ACHN (cell line): ENCODE data around the gene KMT2E.
A peak's percentile ranks its signal among the peaks of the same experiment; 100 is the strongest.
"Not testable (repeated sequence)": the region's sequence is repeated elsewhere in the genome, so short reads cannot be mapped to it uniquely, and the experiment has no call there.

Experiments
- DNase-seq: peaks from one replicate; pipeline ENCODE4 v3.0.0-alpha.2; 2015
- in situ Hi-C: cut with HindIII; loops from 2 replicates; pipeline ENCODE4 v1.10.0; 2017; ENCODE audit warnings: low sequenced_read_pairs, low pct_ligation_motif_present, low pct_unique_long_range_greater_than_20kb

Gene KMT2E

DNA sequence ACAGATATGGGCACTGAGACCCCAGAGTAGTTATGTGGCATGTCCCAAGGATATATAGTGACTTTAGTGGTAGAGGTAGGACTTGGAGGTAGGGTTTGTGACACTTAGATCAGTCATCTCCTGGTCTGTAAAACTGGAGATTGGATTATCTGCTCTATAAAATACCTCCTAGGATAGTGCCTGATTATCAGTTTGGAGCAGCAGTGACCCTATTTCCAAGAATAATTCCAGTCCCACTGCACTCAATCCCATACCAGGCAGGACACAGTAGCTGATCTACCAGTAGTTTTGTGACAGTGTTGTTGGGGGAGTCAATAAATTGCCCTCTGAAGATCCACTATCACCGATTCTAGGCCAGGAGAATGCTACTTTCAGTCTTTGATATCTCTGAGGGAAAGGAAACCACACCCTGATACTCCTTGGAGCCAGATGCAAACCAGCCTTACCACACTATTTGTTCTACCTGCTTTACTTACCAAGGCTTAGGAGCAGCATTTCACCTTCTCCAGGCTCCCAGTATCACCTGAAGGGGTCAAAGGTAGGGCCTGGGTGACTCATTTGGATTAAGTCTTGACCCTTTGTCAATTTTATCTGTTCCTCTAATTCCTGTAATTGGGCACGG, 30.6 kb downstream of the KMT2E start:
- in situ Hi-C loops, result no loop called here
- DNase-seq, result no peak

DNA sequence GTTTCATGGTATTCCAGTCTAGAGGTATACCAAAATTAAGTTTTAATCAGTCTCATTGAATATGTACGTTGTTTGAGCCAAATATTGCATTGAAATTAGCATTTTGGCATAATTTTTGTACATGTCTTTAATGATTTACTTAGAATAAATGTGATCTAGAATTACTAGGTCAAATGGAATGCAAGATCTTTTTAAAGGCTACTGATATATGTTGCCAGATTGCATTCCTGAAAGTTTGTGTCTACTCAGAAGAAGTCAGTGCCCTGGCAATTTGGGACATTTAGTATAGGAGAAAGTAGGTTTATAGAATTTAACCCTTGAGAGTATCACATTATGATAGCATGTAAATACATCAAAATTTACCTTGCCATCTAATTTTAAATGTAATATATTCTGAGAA, 32.4 kb downstream of the KMT2E start:
- peak; percentile 87 for DNase-seq
- in situ Hi-C loops, result no loop called here

DNA sequence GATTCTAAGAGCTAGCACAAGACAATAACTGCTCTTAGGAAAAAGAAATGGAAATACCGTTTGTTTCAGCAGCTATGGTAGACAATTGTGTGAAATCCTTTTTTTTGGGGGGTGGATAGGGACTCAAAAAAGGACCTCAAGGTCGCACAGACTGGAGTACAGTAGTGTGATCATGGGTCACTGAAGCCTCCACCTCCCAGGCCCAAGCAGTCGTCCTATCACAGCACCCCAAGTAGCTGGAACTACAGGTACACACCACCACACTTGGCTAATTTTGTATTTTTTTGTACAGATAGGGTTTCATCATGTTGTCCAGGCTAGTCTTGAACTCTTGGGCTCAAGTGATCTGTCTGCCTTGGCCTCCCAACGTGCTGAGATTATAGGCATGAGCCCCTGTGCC, 33.9 kb downstream of the KMT2E start:
- in situ Hi-C loops, result no loop called here
- no peak for DNase-seq

DNA sequence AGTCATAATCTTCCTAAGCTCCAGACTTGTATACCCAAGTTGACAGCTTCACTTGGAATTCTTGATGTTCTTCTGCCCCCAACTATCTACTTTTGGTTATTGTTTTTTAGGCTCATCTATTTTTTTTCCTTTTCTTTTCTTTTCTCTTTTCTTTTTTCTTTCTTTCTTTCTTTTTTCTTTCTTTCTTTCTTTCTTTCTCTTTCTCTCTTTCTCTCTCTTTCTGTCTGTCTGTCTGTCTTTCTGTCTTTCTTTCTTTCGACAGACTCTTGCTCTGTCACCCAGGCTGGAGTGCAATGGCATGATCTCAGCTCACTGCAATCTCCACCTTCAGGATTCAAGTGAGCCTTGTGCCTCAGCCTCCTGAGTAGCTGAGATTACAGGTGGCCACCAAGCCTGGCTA, 36.5 kb downstream of the KMT2E start:
- DNase-seq, result no peak
- in situ Hi-C loops, result no loop called here

DNA sequence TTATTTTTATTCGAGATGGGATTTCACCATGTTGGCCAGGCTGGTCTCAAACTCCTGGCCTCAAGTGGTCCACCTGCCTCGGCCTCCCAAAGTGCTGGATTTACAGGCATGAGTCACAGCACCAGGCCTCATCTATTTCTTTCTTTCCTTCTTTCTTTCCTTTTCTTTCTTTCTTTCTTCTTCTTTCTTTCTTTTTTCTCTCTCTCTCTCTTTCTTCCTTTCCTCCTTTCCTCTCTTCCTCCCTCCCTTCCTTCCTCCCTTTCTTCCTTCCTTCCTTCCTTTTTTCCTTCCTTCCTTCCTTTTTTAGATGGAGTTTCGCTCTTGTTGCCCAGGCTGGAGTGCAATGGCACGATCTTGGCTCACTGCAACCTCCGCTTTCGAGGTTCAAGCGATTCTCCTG, 36.9 kb downstream of the KMT2E start:
- DNase-seq, in situ Hi-C loops: not testable (repeated sequence)

DNA sequence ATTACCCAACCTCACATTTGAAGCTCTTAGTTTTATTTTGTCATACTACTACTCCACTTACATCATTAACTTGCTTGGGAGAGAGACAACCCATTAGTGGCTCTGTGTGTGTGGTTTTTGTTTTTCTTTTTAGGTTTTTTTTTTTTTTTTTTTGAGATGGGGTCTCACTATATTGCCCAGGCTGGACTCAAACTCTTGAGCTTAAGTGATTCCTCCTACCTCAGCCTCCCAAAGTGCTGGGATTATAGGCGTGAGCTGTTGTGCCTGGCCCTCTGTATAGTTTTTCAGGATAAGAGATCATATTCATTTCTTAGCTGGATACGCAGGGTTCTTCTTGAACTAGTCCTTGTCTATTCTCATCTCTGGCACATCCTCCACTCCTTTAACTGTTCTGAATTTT, 41.1 kb downstream of the KMT2E start:
- in situ Hi-C loops, result no loop called here
- no peak for DNase-seq

DNA sequence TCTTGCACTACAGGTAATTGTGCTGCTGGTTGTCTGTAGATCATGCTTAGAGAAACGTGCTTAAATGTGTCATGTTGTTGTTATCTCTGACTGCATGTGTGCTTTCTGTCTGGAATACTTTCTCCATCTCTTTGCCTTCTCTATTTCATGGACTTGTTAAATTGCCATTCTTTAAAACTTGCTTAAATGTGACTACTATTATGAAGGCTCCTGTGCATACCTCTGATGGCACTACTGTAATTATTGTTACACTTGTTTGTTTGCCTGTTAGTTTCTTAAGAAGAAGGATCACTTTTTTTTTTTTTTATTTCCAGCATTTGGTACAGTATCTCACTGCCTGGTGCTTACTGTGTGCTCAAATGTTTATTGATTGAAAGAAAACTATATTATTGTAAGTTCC, 41.6 kb downstream of the KMT2E start:
- in situ Hi-C loops, result no loop called here
- DNase-seq, result no peak

DNA sequence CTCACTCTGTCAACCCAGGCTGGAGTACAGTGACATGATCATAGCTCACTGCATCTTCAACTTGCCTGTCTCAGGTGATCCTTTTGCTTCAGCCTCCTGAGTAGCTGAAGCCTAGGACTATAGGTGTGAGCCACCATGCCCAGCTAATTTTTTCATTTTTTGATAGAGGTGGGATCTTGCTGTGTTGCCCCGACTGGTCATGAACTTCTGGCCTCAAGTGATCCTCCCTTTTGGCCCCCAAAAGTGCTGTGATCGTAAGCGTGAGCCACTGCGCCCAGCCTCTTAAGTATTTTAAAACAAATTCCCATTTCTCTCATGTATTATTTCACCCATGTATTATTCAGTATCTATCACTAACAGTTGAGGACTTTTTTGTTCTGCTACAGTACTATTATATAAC, 43.5 kb downstream of the KMT2E start:
- no peak for DNase-seq
- in situ Hi-C loops, result no loop called here

DNA sequence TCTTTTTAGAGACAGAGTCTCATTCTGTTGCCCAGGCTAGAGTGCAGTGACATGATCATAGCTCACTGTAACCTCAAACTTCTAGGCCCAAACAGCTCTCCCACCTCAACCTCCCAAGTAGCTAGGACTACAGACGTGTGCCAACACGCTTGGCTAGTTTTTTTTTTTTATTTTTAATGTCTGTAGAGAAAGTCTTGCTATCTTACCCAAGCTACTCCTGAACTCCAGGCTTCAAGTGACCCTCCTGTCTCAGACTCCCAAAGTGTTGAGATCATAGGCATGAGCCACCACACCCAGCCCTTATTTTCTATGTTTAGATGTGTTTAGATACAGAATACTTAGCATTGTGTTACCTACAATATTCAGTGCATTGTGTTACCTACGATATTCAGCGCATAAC, 46.4 kb downstream of the KMT2E start:
- no peak for DNase-seq

DNA sequence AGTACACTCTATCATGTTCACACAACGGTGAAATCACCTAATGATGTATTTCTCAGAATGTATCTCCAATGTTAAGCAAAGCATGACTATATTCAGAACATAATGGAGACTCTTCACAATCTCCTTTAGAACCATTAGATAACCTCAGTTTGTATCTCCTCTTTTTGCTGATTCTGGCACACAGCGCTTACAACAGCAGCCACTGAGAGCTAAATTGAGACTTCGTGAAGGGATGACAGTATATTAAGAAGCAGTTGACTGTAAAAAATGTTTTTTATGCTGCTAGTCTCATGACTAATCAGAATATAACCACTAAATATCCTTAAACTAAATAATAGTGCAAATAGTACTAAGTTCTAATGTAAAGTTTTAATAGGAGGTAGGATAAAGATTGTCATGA, 46.9 kb downstream of the KMT2E start:
- DNase-seq, result no peak
- in situ Hi-C loops, result no loop called here

More for the DNA sequence above, 46.4 kb downstream of the KMT2E start:
- in situ Hi-C loops, result no loop called here

DNA sequence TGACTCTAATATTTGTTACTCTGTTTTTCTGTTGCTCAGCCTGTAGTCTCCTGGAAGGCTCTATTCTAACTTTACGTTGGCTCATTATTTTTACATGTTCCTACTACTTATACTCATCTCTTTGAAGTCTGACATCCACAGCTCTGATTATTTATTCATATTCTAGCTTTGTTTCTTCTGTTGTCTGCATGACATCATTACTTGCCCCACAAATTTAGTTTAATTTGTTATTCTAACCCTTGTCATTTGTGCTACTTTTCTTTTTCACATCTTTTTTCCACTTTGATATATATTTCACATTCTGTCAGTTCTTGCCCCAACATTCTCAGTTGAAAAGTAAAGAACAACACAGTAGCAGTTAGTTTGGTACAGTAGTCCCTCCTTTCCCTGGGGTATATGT, 51.1 kb downstream of the KMT2E start:
- no peak for DNase-seq
- in situ Hi-C loops, result no loop called here

DNA sequence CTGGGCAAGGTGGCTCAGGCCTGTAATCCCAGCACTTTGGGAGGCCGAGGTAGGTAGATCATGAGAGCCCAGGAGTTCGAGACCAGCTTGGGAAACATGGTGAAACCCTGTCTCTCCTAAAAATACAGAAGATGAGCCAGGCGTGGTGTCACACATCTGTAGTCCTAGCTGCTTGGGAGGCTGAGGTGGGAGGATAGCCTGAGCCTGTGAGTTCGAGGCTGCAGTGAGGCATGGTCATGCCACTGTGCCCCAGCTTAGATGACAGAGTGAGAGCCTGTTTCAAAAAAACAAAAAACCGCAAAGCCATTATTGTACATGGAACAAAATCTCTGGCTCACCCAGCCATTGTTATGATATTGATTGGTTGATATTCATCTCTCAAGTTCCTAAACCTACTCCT, 53.7 kb downstream of the KMT2E start:
- in situ Hi-C loops, result no loop called here
- no peak for DNase-seq

DNA sequence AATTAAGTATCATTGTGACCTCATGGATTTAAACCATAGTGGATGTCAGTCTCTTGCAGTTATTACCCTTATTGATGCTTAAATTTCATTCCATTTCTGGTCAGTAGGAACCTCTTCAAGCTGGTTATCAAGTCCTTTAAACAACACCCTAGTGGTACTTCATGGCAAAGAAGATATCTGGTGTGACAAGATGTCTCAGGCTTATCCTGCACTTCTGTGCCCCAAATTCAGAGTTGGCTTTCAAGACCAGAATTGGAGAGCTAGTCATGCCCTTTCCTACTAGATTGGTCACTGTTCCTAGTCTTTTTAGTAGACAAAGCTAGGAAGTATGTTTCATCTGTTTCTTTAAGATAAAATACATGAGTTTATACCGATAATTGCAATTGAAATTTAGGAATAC, 54.9 kb downstream of the KMT2E start:
- no peak for DNase-seq
- in situ Hi-C loops, result no loop called here

DNA sequence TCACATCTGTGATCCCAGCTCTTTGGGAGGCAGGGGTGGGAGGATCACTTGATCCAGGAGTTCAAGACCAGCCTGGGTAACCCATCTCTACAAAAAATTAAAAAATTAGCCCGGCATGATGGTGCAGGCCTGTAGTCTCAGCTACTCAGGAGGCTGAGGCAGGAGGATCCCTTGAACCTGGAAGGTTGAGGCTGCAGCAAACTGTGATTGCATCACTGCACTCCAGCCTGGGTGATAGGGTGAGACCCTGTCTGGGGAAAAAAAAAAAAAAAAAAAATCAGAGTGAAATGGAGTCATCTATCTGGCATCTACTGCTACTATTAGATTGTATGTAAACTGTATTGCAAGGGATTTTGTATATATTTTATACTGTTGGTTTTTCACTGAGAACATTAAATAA, 59.1 kb downstream of the KMT2E start:
- no peak for DNase-seq
- in situ Hi-C loops, result no loop called here

DNA sequence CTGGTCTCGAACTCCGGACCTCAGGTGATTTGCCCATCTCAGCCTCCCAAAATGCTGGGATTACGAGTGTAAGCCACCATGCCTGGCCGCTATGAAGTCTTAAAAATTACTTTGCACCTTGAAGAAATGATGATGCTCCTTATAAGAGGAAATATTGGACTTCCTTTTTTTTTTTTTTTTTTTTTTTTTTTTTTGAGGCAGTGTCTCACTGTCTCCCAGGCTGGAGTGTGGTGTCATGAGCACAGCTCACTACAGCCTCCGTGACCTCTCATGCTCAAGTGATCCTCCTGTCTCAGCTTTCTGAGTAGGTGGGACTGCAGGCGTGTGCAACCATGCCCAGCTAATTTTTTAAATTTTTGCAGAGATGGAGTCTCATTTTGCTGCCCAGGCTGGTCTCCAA, 65.3 kb downstream of the KMT2E start:
- in situ Hi-C loops, result no loop called here
- DNase-seq, result no peak

DNA sequence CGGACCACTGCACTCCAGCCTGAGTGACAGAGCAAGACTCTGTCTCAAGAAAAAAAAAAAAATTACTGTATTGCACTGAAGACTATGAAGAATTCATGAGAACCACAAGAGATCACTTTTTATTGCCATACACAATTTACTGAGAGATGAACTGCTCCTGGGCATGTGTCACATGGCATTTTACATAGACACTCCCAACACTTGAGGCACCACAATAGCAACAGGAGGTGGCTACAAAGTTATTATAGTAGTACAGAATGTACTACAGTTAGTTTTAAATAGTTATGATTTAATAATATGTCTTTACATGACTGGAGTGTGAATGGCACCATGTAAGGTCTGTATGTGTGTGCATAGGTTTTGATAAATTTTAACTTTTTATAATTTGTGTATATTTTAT, 70.6 kb downstream of the KMT2E start:
- in situ Hi-C loops, result no loop called here
- DNase-seq, result no peak

DNA sequence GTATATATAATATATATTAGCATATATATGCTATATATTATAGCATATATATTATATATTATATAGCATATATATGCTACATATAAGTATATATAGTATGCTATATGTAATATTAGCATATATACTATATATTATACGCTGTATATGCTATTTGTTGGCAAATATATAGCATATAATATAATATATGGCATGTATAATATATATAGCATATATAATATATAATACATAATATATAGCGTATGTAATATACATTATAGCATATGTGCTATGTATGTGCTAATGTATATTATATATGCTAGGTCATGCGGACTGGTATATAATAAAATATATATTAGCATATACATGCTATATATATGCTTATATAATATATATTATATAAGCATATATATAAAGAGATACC, 72.8 kb downstream of the KMT2E start:
- DNase-seq, result no peak
- in situ Hi-C loops, result no loop called here

DNA sequence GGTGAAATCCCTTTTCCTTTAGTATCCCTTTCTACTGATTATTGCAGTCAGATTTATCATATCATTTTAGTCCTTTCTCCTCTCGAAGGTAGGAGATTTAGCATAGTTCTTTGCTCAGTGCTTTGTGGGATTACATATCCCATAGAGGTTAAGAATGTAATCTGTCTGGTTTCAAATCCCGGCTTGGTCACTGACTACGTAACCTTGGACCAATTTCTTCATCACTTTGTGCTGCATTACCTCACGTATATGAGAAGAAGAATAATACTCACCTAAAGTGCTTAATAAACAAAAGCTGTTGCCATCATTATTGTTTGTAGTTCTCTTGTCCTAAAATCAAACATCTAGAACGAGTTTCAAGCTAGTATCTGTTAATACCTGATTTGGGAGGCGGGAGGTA, 74.0 kb downstream of the KMT2E start:
- no peak for DNase-seq
- in situ Hi-C loops, result no loop called here

DNA sequence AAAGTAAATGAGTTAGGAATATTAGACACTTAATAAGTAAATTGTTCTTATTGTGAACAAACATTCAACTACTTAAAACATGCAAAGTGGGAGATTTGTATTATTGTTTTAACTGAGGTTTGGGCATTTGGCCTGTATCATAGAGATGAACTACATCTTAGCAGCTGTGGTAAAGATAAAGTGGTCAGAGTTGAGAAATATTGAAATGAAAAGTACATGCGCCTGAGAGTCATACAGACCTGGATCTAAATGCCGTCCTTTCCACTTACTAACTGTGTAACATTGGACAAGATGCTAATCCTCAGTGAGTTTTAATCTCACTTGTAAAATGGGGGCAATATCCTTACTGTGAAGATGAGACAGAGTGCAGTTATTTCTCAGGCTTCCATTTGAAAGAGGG, 74.5 kb downstream of the KMT2E start:
- no peak for DNase-seq

DNA sequence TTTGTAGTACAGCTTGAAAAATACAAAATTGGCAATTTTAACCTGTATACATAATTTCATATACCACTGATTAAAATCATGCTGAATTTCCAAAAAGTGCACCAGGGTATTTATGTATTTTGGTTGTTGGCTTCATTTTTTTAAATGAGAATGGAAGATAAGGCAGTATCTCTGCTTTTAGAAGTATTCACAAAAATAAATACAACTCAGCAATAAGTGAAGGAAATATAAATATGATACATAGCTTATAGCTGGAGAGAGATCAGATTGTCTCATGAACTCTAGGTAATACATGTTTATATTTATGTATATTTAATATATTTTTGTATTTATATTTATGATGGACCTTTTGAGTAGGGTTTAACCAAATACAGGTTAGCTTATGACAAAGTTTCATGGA, 81.0 kb downstream of the KMT2E start:
- DNase-seq, result no peak
- in situ Hi-C loops, result no loop called here

More for the DNA sequence above, 74.5 kb downstream of the KMT2E start:
- in situ Hi-C loops, result no loop called here

DNA sequence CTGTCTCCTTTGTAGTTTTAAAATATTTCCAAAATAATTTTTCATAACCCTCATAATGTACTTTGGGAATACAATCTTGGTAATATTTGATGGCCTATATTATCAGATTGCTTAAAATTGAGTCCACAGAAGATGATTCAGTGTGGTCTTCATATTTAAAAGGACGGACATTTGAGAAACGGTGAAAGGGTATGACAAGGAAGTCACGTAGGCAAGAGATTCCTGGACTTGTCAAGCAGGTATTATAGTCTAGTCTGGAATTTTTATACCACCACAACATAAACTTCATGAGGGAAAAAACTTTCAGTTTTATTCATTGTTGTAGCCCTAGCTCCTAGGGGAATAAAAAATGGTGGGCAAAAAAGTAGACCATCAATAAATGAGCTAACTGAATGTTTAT, 82.3 kb downstream of the KMT2E start:
- in situ Hi-C loops, result no loop called here
- DNase-seq, result no peak
